IPS-NIHi11 (cell line): ENCODE results near the gene GKN1.

Experiments used
- DNase-seq: peaks from one replicate; pipeline ENCODE4 v3.0.0; 2012; ENCODE audit warnings: mixed read lengths, low spot score

The GKN1 gene

DNA sequence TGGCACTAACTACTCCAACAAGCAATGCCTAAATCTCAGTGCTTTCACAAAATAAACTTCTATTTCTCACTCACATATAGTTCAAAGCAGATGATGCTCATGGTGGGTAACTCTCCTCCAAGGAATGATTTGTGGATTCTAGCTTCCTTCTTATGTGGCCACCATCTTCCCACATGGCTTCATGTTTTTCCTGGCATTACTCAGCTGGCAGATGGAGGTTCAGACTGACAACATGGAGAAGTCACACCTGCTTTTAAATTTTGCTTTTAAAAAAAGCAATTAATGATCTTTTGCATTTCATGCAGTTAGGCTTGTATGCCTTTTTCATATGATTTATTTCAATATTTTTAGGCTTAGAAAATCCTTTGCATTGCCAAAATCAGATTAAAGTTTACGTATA lies 15.4 kb upstream of the GKN1 start:
- DNase-seq, result no peak

DNA sequence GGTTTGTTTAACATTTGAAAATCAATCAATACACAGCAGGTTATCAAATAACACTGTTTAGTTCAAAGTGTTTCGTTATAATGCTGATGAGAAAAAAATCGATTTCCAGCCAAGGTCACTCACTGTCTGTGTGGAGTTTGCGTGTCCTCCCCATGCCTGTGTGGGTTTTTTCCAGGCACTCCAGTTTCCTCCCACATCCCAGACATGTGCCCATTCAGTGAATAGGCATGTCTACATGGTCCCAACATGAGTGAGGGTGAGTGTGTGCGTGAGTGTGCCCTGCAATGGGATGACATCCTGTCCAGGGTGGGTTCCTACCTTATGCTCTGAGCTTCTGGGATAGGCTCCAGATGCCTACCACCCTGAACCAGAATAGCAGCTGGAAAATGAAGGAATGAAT lies 13.1 kb upstream of the GKN1 start:
- no peak for DNase-seq

DNA sequence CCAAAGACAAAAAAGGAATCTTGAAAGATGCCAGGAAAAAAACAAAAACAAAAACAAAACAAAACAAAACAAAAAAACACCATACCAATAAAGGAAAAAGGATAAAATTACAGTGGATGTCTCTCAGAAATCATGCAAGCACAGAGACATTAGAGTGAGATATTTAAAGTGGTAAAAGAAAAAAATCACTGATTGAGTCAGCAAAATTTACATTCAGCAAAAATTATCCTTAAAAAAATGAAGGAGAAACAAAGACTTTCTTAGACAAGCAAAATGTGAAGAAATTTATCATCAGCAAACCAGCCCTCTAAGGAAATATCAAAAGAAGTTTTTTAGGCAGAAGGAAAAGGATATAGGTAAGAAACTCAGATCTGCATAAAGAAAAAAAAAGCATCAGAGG lies 10.2 kb upstream of the GKN1 start:
- no peak for DNase-seq

DNA sequence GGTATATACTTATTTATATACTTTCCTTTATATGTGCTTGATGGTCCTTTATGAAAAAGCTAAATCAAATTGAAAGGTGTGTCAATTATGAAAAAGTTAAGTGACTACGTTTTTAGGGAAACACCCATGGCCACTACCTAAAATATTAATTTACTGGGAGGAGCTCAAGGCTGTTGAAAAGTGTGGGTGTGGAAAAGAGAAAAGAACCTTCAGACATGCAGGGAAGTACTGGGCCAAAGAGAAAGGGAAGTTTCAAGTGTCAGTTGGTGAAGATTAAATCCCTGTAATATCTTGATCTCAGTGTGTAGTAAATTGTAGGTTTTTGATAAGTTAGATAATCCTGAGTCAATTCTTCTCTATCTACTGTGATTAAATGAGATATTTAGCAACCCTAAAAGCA lies 6.2 kb upstream of the GKN1 start:
- no peak for DNase-seq

DNA sequence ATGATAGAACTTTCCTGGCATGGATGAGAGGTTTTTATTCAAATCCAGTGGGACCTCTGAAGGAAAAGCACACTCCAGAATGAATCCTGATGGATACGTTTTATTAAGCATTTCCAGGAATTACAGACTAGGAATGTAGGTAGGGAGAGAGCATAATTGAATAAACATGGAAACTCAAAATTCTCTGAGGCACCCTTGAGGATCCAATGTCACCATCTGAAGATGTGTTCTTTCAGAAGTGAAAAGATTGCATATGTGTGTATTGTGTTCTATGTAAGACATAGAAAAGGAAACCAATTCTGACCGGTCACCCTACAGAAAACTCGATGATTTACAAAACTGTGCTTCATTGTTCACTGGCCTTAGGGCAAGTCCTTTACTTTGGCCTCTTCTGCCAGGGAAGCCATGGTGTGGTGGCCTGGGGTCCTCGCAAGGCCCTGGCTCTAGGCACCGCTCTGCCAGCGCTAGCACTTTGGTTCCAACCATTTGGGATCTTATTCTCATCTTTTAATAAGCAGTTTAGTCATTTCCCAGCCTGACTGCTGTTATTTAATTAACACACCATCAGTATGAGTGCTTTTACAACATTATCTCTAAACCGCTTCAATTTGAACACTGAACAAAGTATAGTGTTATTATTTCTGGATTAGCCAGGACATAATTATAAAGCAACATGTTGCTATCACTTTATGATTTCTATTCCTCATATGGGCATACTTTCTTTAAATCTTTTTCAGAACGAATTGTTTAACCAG lies 4.5 kb upstream of the GKN1 start:
- DNase-seq, result no peak

DNA sequence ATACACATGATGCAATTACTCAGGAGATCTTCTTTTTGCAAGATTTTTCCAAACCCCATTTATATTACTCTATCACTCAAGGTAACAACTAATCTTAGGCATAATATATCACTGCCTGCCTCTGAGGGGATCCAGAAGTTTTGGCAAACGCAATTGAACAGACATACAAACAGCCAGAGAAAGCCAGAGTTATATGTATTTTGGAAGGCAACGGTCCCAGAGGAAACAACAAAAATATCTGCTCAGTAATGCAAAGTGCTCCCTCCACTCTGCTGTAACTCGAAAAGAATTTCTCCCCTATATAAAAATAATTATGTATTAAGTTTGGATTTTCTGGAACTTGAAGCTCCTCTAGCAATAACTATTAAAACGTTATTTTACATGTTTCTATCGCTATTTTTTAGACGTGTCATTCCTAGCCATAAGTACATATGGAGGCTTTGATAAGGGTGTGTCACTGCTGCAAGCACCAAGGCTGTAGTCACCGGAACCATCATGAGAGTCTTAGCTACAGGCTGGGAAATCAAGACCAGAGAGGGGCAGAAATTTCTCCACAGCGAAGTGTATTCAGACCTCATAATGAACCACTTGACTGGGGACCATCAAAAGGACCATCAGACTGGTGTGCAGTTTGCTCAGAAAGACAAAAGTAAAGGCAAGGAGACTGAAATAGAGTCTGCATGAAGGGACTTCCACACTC lies 3.7 kb upstream of the GKN1 start:
- no peak for DNase-seq

DNA sequence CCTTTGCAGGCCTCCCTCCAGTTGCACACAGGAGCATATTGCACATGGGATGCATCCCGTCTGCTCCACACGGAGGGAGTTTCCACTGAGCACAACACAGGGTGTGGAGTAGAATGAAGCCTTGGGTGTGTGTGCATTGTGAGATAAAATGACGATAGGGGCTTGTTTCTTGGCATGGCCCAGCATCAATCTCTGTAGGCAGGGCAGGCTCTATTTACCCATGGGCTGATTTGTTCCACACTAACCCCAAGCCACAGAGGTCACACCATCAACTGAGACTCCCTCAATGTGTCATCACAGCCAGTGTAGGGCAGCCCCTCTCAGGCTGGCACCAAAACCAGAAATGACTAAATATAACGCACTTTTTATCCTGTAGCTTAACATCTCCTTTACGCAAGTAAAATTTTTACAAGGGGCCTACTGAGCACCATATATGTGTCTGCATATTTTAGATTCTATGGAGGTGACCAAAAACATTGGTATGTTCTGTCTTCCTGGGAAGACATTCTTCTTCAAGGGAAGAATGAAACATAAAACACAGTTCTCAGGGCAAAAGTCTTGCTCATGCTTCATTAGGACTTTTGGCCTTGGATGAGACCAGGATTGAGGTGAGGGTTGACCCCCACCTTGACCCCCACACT lies 2.7 kb upstream of the GKN1 start:
- no peak for DNase-seq

DNA sequence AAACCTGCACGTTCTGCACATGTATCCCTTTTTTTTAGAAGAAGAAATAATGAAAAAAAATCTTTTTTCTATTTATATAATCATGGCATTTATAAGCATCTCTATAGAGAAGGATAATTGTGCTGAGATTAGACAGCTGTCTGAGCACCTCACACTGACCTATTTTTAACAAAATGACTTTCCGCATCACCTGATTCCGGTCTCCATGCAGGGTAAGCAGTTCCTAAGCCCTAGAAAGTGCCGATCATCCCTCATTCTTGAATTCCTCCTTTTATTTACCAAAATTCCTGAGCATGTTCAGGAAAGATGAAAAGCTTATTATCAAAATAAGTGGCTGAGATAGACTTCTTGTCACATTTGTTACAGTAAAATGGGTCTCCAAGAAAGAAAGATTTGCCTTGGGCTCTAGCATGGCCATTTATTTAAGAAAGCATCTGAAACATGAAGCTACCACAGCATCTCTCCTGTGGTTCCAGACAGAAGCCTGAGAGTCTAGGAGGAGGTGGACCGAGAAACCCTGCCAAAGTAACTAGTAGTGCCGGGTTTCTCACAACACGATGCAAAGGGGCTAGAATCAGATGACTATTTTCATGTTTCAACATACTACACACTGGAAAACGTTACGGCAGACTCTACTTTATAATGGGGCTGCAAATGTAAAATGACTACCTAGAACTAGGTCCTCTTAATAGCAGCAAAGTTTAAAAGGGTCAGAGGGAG lies 670 bp downstream of the GKN1 start:
- DNase-seq, result no peak

DNA sequence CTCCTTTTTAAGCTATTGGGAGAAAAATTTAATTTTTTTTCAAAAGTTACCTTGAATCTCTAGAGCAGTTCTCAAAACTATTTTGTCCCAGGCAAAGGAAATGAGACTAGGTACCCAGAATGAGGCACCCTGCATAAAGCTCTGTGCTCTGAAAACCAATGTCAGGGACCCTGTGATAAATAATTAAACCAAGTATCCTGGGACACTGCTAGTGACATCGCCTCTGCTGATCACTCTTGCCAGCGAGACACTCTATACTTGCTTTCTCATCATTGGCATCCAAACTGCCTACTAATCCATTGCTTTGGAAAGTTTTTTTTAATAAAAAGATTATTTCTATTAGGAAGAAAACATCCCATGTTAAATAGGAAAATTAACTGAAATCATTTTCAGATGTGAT lies 1.4 kb downstream of the GKN1 start:
- DNase-seq, result no peak

DNA sequence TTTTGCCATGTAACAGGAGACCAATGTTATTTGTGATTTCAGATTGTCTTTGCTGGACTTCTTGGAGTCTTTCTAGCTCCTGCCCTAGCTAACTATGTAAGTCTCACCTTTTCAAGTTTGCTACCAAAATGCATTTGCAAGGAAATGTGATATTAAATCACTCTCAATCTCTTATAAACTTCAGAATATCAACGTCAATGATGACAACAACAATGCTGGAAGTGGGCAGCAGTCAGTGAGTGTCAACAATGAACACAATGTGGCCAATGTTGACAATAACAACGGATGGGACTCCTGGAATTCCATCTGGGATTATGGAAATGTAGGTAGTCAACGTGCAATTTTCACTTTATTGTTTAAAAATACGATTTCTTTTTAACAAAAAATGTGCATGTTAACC lies 3.0 kb downstream of the GKN1 start:
- no peak for DNase-seq

DNA sequence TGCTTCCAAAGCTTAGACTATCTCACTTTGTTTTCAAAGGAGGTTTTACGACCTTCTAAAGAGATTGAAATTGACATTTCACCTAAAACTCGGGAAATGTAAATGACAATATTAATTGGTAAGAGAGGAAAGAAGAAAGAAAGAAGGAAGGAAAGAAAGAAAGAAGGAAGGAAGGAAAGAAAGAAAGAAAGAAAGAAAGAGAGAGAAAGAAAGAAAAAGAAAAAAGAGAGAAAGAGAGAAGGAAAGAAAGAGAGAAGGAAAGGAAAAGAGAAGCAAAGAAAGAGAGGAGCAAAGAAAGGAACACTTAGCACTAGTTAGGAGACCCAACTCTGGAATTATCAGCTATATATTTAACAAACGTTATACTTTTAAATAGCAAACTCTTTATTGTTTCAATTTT lies 3.7 kb downstream of the GKN1 start:
- DNase-seq, result no peak

DNA sequence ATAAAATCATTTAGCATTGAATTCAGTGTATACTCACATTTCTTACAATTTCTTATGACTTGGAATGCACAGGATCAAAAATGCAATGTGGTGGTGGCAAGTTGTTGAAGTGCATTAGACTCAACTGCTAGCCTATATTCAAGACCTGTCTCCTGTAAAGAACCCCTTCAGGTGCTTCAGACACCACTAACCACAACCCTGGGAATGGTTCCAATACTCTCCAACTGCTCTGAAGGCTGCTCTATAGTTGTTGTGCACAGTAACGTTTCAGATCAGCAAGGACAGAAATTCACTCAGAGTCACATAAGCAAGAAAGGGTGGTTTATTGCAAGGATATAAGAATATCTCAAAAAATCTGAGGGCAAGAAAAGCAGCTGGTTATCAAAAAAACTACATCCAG lies 6.5 kb downstream of the GKN1 start:
- no peak for DNase-seq

DNA sequence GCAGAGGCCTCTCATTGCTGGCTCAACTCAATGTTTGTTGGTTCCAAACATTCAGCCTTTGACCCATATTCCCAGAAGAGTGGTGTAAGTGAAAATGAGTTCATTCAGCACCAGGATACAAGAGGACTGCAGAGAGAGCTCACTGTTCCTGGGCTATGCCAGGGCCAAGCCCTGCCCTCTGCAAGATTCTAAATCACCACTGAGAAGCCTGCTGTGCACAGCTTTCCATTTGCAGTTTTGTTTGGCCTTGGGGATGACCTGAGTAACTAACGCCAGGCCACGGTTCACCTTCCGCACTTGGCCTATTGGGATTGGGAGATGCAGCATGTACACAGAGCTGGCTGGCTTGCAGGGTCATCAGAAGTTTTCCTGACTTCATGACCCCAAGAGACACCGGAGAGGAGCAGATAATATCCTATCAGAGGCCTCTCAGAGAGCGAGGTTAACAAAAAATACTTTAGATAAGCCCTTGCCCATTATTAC lies 12.6 kb downstream of the GKN1 start:
- no peak for DNase-seq

DNA sequence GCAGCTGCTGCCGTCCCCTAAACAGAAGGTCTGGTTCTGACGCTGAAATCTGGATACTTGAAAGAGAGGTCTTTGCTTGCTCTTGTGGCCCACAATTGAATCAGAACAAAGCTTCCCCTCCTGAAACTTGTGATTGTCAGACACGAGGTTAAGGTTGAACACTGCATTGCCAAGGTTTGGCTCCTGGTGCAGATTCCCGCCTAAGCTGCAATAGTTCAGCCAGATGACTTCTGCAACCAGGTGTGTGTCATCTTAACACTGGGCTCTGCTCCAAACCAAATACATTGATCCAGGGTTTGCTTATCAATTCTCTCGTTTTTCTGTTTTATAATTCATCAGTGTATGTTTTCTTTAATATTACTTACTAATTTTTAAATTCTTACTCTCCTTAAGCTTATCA lies 14.6 kb downstream of the GKN1 start:
- no peak for DNase-seq

DNA sequence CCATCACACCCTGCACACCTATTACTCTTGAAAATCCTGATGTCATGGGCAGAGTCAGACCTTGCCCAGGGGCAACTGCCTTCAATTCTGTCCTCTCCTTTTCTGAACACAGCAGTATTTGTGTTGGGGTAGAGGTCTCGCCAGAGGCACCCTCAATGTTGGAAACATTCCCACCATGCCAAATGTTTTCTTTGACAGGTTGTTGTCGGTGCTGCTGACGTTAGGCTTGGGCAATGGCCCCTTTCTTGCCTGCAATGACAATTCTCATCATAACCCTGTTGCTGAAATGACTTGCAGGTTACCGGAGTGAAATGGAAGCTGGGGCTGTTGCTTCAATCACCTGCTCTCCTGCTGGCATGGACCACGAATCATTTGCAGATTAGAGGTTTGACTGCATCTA lies 17.9 kb downstream of the GKN1 start:
- DNase-seq, result no peak

DNA sequence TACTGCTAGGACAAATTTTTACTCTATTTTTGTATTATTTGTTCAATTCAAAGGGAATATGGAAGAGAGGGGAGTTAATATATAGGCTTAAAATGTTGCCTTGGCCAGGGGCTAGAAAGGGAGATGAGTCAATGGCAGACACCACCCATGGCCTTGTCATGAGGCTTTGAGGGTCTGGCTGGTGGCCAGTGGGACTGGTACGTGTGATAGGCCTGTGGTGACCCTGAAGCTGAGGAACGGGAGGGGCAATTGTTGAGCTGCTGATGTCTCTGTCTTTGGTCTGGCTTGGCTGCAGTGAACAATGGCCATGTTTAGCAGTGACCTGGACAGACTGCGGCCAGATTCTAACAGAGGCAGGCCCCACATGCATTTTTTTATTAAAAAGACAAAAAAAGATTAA lies 18.5 kb downstream of the GKN1 start:
- no peak for DNase-seq

DNA sequence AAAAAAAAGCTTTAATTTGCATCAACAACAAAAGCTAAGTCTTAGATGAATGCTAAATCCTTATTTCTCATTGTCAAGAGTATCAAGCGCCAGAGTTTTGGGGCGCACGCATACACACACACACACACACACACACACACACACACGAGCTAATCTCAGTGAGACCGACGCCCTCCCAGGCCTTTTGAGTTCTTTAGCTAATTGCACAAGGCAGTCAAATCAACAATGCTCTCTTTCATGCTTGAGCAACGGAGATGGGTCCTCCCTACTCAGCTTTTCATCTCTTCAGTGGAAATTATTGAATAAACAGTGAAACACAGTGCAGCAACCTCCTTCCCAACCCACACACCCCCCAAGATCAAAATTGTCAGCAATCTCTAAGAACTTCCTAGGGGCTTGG lies 19.2 kb downstream of the GKN1 start:
- DNase-seq, result no peak

DNA sequence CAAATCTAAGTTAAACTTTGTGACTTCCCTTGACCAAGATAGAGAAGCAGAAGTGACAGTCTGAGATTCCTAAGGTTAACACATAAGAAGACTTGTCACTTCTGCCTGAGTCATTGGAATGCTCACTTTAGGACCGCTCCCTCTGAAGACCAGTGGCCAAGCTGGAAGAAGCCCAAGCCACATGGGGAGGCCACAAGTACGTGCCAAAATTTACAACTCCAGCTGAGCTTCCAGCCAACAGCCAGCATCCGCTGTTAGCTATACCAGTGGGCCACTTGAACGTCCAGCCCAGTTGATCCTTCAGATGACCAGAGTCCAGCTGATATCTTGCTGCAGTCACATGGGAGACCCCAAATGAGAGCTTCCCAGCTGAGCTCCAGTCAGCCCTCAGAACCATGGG lies 20.4 kb downstream of the GKN1 start:
- DNase-seq, result no peak

DNA sequence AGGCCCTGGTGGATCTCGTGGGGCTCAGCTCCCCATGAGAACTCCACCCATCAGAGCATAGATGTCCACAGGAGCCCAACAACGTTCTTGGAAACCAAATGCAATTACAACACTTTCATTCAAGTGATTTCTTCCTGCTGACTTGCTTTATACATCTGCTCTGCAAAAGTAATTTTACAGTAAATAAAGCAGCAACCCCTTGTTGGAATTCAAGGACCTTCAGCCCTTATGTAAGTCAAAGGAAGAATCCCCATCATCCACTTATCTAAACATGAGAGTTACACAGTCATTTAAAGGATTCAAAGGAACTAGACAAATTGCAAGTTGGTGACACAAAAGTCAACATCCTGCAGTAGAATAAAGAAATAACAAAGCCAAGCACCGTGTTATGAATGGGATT lies 21.5 kb downstream of the GKN1 start:
- DNase-seq, result no peak

DNA sequence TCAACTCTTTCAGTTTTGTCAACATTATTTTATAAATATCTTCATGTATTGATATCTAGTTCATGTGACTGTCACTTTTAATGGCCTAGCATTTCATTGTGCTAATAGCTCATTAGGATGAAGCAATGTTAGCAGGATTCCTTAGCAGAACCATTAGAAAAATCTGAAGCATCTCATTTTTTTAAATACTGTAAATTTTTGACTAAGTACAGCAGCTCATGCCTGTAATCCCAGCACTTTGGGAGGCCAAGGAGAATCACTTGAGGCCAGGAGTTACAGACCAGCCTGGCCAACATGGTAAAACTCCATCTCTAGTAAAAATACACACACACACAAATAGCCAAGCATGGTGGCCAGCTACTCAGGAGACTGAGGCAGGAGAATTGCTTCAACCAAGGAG lies 23.0 kb downstream of the GKN1 start:
- DNase-seq, result no peak

DNA sequence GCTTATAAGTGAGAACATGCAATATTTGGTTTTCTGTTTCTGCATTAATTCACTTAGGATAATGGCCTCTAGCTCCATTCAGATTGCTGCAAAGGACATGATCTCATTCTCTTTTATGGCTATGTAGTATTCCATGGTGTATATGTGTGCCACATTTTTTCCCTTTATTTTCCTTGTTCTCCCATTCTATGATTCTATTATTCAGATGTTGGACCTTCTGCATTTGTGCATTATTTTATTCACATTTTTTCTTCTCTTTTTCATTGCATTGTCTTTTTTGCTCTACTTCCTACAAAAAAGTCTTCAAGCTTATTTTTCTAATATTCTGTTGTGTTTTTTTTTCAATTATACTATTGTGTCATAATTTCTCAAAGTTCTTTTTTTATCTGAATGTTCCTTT lies 27.4 kb downstream of the GKN1 start:
- DNase-seq, result no peak

DNA sequence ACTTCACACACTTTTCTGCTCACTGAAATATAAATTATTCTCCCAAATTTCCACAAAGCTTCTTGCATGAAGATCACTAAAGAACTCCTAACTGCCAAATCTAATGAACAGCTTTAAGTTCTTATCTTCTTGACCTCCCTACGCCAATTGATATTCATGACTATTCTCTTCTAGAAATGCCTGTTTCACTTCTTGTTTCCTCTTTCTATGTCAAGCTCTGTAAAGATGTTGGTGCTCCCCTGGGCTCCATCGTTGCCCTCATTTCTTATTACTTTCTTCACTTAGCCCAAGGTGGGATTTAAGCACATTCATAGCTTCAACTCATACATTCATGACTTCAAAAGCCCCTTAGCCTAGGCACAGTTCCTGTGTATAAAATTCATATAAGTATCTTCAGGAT lies 29.3 kb downstream of the GKN1 start:
- DNase-seq, result no peak

DNA sequence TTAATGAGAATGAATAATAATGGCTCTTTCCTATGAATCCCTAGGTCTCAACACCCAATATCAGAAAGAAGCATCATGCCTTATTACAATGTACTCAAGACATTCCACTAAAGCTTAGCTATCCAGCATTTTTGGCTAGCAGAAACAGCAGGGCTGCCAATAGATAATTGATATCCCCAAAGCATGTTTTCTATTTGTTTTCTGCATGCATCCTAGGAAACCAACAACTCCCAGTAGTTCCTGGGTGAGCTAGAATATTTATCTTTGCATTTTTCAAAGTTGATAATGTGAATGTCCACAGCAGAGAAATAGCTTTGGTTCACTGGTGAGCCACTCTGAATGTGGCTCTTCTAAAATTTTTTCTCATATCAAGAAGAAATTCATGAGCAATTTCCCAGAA lies 32.7 kb downstream of the GKN1 start:
- no peak for DNase-seq
